HG02623 (cell line): ENCODE measurements around the gene CDCA8.

ENCODE experiments used
- ATAC-seq: cut with Tn5 transposase; IDR thresholded peaks from one replicate; pipeline ENCODE4 v1.9.1; 2021; ENCODE audit warnings: moderate library complexity; ENCODE audit not compliant: unreplicated experiment

CDCA8 gene

GRCh38 chr1:37692078-37692833, at the start of gene CDCA8:
TSS of gene CDCA8 (plus strand) at chr1:37692516. CDS start at chr1:37692691, 175 bp downstream.
- peak; percentile 81 for ATAC-seq

DNA sequence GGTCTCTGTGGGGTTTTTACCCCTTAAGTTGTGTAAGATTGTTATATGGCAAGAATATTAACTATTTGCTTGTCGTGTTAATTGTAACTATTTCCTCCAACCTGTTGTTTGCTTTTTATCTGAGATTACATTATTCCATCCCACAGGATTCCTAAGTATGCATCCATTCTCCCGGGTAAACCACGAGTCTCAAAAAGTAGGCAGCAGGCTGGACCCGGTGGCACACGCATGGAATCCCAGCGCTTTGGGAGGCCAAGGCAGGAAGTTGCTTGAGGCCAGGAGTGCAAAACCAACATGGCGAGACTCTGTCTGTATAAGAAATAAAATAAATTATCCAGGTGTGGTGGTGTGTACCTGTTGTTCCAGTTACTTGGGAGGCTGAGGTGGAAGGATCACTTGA, 45.0 kb upstream of the CDCA8 start:
- ATAC-seq: no peak

GRCh38 chr1:37650173-37650572, 42.1 kb upstream of the CDCA8 start:
- ATAC-seq: no peak

DNA sequence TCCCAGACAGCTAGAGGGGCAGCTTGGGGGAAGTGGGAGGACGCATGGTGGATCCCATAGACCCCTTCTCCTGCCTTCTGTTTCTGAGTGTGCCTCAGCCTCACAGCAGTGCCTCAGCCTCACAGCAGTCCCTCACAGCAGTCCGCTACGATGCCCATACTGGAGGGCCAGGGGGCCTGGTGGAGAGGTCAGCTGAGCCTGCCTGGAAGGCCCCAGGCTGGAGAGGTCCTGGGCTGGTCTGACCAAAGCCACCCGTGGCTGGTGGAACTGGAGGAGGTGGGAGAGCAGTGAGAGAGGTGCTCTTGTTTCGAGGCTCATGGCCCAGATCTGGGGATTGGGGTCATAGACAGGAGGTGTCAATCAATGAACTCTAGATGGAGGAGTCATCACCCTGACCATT, 41.6 kb upstream of the CDCA8 start:
- ATAC-seq: no peak

DNA sequence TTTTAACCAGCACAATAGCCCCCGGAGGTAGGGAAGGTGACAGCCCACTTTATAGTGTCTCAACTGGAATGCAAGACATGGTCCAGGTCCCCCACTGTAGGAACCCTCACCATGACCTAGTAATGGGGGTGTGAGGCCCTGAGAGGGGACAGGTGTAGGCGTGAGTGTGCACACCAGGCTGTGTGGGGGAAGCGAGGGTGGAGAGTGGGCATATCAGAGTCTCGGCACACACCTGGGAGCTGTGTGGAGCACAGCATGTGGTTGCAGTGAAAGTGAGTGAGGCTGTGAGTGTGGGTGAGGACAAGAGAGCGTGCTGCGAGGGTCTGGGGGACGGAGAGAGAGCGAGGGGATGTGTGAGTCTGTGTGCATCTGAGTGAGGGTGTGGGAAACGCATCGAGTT, 40.5 kb upstream of the CDCA8 start:
- ATAC-seq: no peak

DNA sequence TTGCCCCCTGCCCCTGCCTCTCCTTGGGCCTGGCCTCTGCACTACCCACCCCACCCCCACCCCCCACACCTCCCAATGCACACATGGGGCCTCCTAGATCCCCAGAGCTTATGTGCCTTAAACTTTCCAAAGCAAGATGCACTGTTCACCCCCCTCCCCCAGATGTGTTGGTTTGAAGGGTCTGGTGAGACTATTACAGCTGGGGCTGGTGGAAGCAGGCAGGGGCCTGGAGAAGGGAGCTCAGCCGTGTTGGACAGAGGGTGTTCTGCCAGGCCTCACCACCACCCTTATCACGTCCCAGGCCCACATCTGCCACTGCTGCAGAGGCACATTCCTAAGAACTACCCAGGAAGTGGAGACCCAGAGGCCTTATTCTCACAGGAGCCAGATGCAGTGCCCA, 39.3 kb upstream of the CDCA8 start:
- ATAC-seq: no peak

DNA sequence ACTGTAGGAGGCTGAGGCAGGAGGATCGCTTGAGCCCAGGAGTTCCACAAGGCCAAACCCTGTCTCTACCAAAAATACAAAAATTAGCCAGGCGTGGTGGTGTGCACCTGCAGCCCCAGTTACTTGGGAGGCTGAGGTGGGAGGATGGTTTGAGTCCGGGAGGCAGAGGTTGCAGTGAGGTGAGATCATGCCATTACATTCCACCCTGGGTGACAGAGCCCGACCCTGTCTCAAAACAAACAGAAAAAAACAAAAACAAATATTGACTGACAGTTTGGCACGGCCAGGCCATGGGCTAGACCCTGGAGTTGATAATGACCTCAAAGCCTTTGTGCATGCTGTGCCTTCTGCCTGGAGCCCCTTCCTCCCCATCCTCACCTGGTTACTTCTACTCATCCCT, 38.4 kb upstream of the CDCA8 start:
- ATAC-seq: no peak

DNA sequence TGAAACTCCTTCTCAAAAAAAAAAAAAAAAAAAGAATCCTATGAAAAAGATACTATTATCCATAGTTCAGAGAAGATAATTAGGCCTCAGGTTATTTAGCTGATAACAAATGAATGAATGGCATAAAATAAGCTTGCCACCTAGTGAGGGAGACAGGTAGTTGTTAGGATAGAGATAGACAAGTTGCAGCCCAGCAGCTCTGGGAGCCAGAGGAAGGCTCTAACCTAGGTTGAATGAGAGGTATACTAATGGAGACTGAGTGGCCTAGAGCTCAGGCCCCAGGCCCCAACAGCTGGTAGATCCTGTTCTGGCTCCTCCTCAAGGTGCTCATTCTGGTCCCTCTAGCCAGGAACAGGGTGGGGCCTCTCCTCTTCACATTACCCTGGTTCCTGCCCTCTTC, 37.0 kb upstream of the CDCA8 start:
- ATAC-seq: no peak

- no peak for ATAC-seq
Observed at GRCh38 chr1:37656026-37656425, 36.3 kb upstream of the CDCA8 start.

DNA sequence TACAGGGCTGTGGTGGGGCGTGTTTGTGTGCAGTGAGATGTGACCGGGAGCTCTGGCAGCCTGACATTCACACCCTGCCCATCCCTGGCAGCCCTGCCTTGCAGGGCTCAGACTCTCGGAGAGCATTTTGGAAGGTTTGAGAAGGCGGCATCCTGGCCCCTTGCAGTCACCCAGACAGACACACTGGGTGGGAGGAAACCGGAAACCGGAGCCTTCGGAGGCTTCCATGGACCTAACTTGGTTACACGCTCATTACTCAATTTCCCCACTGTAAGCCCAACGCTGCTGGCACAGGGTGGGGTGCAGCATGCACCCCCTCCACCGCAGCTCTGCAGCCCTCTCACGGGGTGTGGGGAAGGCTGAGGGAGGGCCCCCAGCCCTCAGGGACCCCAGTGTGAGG, 35.4 kb upstream of the CDCA8 start:
- ATAC-seq: no peak

DNA sequence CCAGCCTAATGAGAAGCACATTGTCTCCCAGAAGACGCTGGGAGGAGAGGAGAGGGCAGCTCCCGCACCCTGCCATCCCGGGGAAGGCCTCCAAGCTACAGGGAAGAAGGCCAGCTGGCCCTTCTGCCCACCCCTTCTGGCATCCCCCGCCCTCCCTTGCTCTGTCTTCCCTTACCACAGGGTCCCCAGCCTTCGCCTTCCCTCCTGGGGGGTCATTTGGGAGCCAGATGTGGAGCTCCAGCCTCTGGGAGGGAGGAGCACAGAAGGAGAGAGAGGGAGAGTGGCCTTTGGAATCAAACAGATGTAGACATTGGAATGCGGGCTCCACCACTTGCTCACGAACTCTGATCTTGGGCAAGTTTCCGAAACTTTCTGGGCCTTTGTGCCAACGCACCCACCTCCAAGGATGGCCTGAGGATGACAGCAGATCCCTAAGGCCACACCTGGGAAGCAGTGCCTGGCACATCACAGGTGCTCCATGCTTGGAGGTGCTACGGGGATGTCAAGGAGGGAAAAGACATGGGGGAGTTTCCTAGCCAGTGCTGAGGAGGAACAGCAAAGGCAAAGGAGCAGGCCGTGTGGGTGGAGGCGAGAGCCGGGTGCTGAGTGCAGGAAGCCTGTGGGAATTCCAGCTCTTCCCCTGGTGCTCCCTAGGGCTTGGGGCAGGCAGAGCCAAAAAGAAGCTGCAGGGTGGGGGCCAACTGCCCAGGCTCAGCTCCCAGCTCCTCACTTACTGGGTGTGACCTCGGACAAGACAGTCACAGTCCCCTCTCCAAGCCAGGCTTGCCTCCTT, 34.5 kb upstream of the CDCA8 start:
- ATAC-seq: no peak

GRCh38 chr1:37658486-37658885, 33.8 kb upstream of the CDCA8 start:
- no peak for ATAC-seq

DNA sequence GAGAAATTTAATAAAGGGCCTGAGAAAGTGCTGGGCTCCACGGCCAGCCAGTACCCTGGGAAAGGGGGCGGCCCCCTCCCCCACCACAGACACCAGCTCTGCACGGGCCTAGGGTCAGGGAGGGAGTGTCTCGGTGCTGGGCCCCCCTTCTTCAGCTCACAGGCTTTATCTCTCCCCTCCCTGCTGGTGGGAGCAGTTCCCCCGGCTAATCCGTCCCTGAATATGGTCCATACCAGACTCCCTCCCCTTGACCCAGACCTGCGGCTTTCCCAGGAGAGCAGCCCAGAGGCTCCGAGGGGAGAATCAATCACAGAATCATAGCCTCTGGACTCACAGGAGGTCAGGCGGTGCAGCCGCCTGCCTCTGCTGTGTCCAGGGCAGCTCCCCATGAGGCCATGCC, 31.7 kb upstream of the CDCA8 start:
- no peak for ATAC-seq

- no peak for ATAC-seq
Observed at GRCh38 chr1:37661401-37661800, 30.9 kb upstream of the CDCA8 start.

DNA sequence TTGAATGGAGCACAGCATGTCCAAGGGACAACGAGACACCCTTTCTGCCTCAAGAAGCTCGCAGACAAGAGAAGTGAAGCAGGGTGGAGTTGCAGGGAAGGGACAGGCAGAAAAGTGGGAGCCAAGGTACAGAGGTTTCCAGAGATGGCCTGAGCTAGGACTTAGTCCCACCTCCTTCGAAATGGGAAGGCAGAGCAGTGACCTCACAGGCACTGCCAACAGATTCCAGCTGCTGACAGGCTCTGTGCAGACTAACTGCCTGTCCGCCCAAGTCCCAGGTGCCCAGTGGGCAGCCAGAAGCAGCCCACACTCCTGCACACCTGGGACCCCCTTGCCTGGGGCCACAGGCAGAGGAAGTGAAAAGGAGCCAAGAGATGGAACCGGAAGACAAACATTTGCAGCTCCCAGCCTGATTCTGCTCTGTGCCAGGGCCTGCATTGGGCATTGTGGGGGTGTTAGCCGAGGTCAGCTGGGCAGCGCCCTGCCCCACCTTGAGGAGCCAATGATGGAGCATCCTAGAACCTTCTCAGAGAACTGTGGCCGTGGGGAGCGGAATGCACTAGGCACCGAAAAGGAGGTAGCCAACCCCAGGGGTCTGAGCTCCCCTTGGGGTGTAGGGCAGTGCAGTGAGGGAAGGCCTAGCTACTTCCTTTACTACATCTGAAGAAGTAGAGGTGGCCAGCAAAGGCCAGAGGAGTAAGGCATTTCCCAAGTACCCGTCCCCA, 30.1 kb upstream of the CDCA8 start:
- ATAC-seq: no peak

DNA sequence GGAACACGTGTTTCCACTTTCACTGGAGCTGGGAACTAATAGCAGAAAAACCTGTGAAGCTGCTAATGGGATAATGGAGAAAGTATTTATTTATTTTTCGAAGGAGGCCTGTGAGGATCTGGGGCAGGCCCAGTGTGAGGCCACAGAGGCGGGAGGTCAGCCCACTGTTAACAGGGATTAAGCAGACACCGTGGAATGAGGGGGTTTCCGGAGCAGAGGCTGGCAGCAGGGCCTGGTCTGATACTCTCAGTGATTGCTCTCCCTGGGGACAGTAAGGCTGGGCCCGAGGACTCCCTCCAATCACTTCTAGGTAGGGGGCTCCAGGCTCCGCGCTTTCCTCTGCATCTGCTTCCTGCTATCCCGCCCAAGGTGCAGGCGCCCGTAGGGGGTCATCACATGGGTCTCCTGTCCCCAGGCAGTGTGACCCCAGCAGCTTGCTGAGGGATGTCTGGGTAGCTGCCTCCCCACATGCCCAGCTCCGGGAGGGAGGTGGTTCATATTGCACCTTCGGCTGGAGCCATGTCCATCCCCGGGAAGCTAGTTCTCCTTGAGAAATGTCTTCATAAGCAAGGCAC, 28.8 kb upstream of the CDCA8 start:
- ATAC-seq: no peak

GRCh38 chr1:37666241-37666867, 26.0 kb upstream of the CDCA8 start:
- no peak for ATAC-seq

DNA sequence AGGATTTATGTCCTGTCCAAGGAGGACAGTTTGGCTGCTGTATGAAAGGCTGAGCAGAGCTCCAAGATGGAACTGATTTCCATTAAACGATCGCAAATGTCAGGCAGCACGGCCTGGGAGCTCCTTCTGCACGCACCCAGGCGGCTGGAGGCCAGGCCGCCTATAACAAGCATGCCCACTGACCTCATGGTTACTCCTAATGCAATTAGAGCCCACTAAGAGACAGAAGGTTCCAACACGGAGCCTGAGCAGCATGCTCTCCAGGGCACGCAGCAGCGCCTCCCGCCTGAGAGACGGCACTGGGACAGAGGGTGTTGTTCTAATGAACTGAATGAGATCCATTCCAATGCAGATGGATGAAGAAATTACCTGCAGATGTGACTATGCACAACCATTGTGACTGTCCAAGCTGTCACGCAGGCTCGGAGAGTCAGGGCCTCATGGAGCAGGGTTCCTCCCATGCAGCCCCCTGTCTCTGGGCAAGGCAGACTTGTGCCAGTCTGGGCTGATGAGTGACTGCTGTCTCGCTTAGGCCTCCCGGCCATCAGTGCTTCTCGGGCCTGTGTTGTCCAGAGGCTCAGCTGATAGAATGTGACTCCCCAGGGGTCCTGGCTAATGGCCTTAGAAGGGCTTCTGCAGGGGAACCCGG, 25.2 kb upstream of the CDCA8 start:
- no peak for ATAC-seq

GRCh38 chr1:37670133-37670532, 22.2 kb upstream of the CDCA8 start:
- ATAC-seq: no peak

GRCh38 chr1:37671261-37671660, 21.1 kb upstream of the CDCA8 start:
- no peak for ATAC-seq
